IMR-90 (cell line): ENCODE data around the gene SYPL1. TPM values are rescaled to one million over a fixed set of nuclear protein-coding genes. Genes with fewer than 3 reads are reported as not detected.

Experiments
- ATAC-seq: fragments of 200-7000 bp; cut with Tn5 transposase; 2 replicates; pipeline ENCODE4 v1.9.1; 2020; ENCODE audit warnings: low read depth, mild to moderate bottlenecking, moderate library complexity
- BruUV-seq: library from RNA; stranded (reverse); fragments of 400-500 nt; replicated peaks from 2 replicates; lab custom pipeline; 2021; lab: Mats Ljungman, UMichigan
- CTCF ChIA-PET: fragments of 300-600 bp; formaldehyde crosslinking; extraction: SDS; loops from one replicate; lab custom pipeline; 2021; ENCODE audit warnings: antibody characterized with exemption; lab: Yijun Ruan, JAX
- POLR2A ChIA-PET: fragments of 300-600 bp; sonication (Branson Sonifier 250); formaldehyde crosslinking; loops from one replicate; lab custom pipeline; 2022; ENCODE audit warnings: antibody characterized with exemption; ENCODE audit not compliant: unreplicated experiment; lab: Charles Lee
- DNase-seq: peaks from one replicate; pipeline ENCODE4 v3.0.0; 2013
- H2AFZ ChIP-seq: replicated peaks from 2 replicates; pipeline ENCODE3; 2013; ENCODE audit warnings: low read length, mild to moderate bottlenecking; ENCODE audit not compliant: poor library complexity
- H2AK5ac ChIP-seq: 2 replicates; pipeline ENCODE4 v1.6.1; 2013; ENCODE audit warnings: low read depth, low read length, inconsistent platforms
- H2AK9ac ChIP-seq: replicated peaks from 2 replicates; pipeline ENCODE3; 2013; ENCODE audit warnings: mild to moderate bottlenecking, low read depth, low read length, moderate library complexity; ENCODE audit not compliant: poor library complexity
- H2BK120ac ChIP-seq: 2 replicates; pipeline ENCODE4 v1.6.1; 2013; ENCODE audit warnings: low read depth, low read length, inconsistent platforms
- H2BK15ac ChIP-seq: 3 replicates; pipeline ENCODE4 v1.6.1; 2013; ENCODE audit warnings: low read depth, low read length, inconsistent platforms
- H2BK20ac ChIP-seq: 2 replicates; pipeline ENCODE4 v1.6.1; 2013; ENCODE audit warnings: low read depth, mild to moderate bottlenecking, inconsistent platforms, low read length, moderate library complexity
- H2BK5ac ChIP-seq: 2 replicates; pipeline ENCODE4 v1.6.1; 2013; ENCODE audit warnings: mild to moderate bottlenecking, low read depth, low read length, inconsistent platforms; ENCODE audit not compliant: poor library complexity, severe bottlenecking
- H3K14ac ChIP-seq: replicated peaks from 2 replicates; pipeline ENCODE4 v1.6.1; 2013; ENCODE audit warnings: low read depth, low read length, inconsistent platforms
- H3K18ac ChIP-seq: 2 replicates; pipeline ENCODE4 v1.6.1; 2013; ENCODE audit warnings: low read depth, low read length, control low read depth
- H3K23ac ChIP-seq: 2 replicates; pipeline ENCODE4 v1.6.1; 2013; ENCODE audit warnings: low read depth, low read length, inconsistent platforms
- H3K27ac ChIP-seq: 2 replicates; pipeline ENCODE4 v1.5.1; 2013; ENCODE audit warnings: mild to moderate bottlenecking, control low read depth, low read length; ENCODE audit not compliant: insufficient read depth
- H3K27me3 ChIP-seq: 2 replicates; pipeline ENCODE4 v1.6.1; 2013; ENCODE audit warnings: low read length; ENCODE audit not compliant: control insufficient read depth, insufficient read depth
- H3K36me3 ChIP-seq: 2 replicates; pipeline ENCODE4 v1.6.1; 2013; ENCODE audit warnings: low read length, mixed read lengths; ENCODE audit not compliant: control insufficient read depth, insufficient read depth
- H3K4ac ChIP-seq: 2 replicates; pipeline ENCODE4 v1.6.1; 2013; ENCODE audit warnings: low read depth, low read length, inconsistent platforms
- H3K4me1 ChIP-seq: 2 replicates; pipeline ENCODE4 v1.6.1; 2013; ENCODE audit warnings: low read length, mixed read lengths; ENCODE audit not compliant: control insufficient read depth, insufficient read depth
- H3K4me2 ChIP-seq: 2 replicates; pipeline ENCODE4 v1.6.1; 2013; ENCODE audit warnings: low read depth, mild to moderate bottlenecking, control low read depth, low read length, moderate library complexity
- H3K4me3 ChIP-seq: 2 replicates; pipeline ENCODE4 v1.5.1; 2013; ENCODE audit warnings: low read depth, mild to moderate bottlenecking, control low read depth, low read length, moderate library complexity; ENCODE audit not compliant: insufficient read depth
- H3K56ac ChIP-seq: 2 replicates; pipeline ENCODE4 v1.6.1; 2013; ENCODE audit warnings: low read length, inconsistent platforms; ENCODE audit not compliant: insufficient read depth; ENCODE audit errors: extremely low read depth
- H3K79me1 ChIP-seq, 2 experiments: 2 replicates each; pipeline ENCODE4 v1.6.1; 2013; ENCODE audit warnings: low read length in 2 of 2, inconsistent platforms in 1 of 2, low read depth in 1 of 2
- H3K9ac ChIP-seq: 2 replicates; pipeline ENCODE4 v1.6.1; 2013; ENCODE audit warnings: low read depth, low read length, control low read depth
- H3K9me1 ChIP-seq: 2 replicates; pipeline ENCODE4 v1.6.1; 2013; ENCODE audit warnings: low read length, inconsistent platforms; ENCODE audit not compliant: insufficient read depth
- H3K9me3 ChIP-seq: 2 replicates; pipeline ENCODE4 v1.6.1; 2013; ENCODE audit warnings: low read length; ENCODE audit not compliant: control insufficient read depth, insufficient read depth
- H4K20me1 ChIP-seq: 2 replicates; pipeline ENCODE4 v1.6.1; 2013; ENCODE audit warnings: low read length, inconsistent platforms; ENCODE audit not compliant: insufficient read depth
- H4K5ac ChIP-seq: 2 replicates; pipeline ENCODE4 v1.6.1; 2013; ENCODE audit warnings: mild to moderate bottlenecking, low read depth, low read length, control low read depth
- H4K8ac ChIP-seq, 2 experiments: 2 replicates each; pipeline ENCODE4 v1.6.1; 2013; ENCODE audit warnings: low read depth in 2 of 2, low read length in 2 of 2, control low read depth in 1 of 2, inconsistent platforms in 1 of 2
- H4K91ac ChIP-seq: 2 replicates; pipeline ENCODE4 v1.6.1; 2013; ENCODE audit warnings: low read depth, low read length, inconsistent platforms; ENCODE audit not compliant: insufficient read depth
- CHD1 ChIP-seq: IDR thresholded peaks from 2 replicates; pipeline ENCODE4 v1.6.1; 2012; ENCODE audit warnings: low read depth, low read length, improper control_type of control experiment
- MAFK ChIP-seq: IDR thresholded peaks from 2 replicates; pipeline ENCODE4 v1.6.1; 2012; ENCODE audit warnings: low read depth, low read length, improper control_type of control experiment
- MXI1 ChIP-seq: IDR thresholded peaks from 2 replicates; pipeline ENCODE4 v1.6.1; 2012; ENCODE audit warnings: low read depth, mild to moderate bottlenecking, low read length, moderate library complexity, borderline replicate concordance
- POLR2A ChIP-seq: IDR thresholded peaks from 2 replicates; pipeline ENCODE4 v1.6.1; 2012; ENCODE audit warnings: mild to moderate bottlenecking, low read depth, low read length
- WGBS, 2 experiments: methylation state at CpG; one replicate each; pipeline versions ENCODE4 v1.1.5 to v1.1.7; 2013; ENCODE audit warnings: missing lambda C conversion rate in 2 of 2; ENCODE audit not compliant: insufficient read length in 1 of 2; ENCODE audit errors: extremely low coverage in 2 of 2; 5-methylcytosine and 5-hydroxymethylcytosine counted together
- dilution Hi-C: fragments of 300-500 bp; cut with HindIII; formaldehyde crosslinking; loops from one replicate; pipeline ENCODE4 v1.14.3; 2018; ENCODE audit warnings: low sequenced_read_pairs; ENCODE audit not compliant: unreplicated experiment
- in situ Hi-C: fragments of 300-500 bp; cut with MboI; formaldehyde crosslinking; loops from 3 replicates; pipeline ENCODE4 v1.14.3; 2019; ENCODE audit warnings: low sequenced_read_pairs, inconsistent platforms, mixed read lengths
- intact Hi-C: fragments of 100-400 bp; cut with micrococcal nuclease; formaldehyde crosslinking; loops from 2 replicates; pipeline ENCODE4 v1.10.0; 2022
- polyA plus RNA-seq, 3 experiments: library from polyadenylated mRNA; depleted of rRNA; stranded (reverse); fragments of >200 nt; gene quantifications; 2 replicates each; pipeline ENCODE4 v1.2.3, GENCODE V29; 2012; ENCODE audit warnings: low replicate concordance in 1 of 3
- total RNA-seq: library from RNA; depleted of rRNA; stranded (reverse); fragments of >200 nt; gene quantifications from 2 replicates; pipeline ENCODE4 v1.2.3, GENCODE V29; 2012

Gene SYPL1
- total and polyA plus RNA-seq, 2 of the 4 experiments (the other 2 are of a cell fraction): 19.0 to 45.0 TPM

GRCh38 chr7:106111655-106112117 is 426 bp downstream of the SYPL1 start:
- H2AK5ac ChIP-seq: peak overlapping the region; percentile 65; the same call in 1 of the 2 replicates
- H2BK15ac ChIP-seq: 0 out of 3 replicates have a peak overlapping the region, but pooled peaks have one; percentile 76
- H2BK120ac ChIP-seq: peak overlapping the region; percentile 88
- in situ Hi-C loops: no loop called here
- H3K4me1 ChIP-seq: peaks cover 2% of the 10 kb centered on the region; the same call in 1 of the 2 replicates
- H2AK9ac ChIP-seq: peak overlapping the region; percentile 92
- peak overlapping the region; percentile 98 for H3K4me2 ChIP-seq
- no peaks in the 10 kb centered on the region for H3K36me3 ChIP-seq
- H3K27ac ChIP-seq: peak overlapping the region; percentile 98
- peak overlapping the region; percentile 99 for H2AFZ ChIP-seq
- peak overlapping the region; percentile 92 for H4K5ac ChIP-seq
- TF ChIP-seq MAFK: no peak
- TF ChIP-seq CHD1: 0 out of 2 replicates have a peak, but pooled peaks have one; percentile 68
- peak; percentile 20; the same call in 1 of the 2 replicates for TF ChIP-seq MXI1
- peak; percentile 87; the same call in 1 of the 2 replicates for TF ChIP-seq POLR2A
- no peaks in the 10 kb centered on the region for H3K27me3 ChIP-seq
- peak overlapping the region; percentile 94 for H3K9ac ChIP-seq
- DNase-seq (no peak), ATAC-seq (peak; percentile 80)
- H4K20me1 ChIP-seq: peaks cover 28% of the 10 kb centered on the region; the same call in 1 of the 2 replicates
- peak overlapping the region; percentile 100 for H3K14ac ChIP-seq
- BruUV-seq: no TSS peak
- dilution Hi-C loops: no loop called here
- peak overlapping the region; percentile 95 for H4K91ac ChIP-seq
- WGBS, 2 experiments: 0% methylated on average over 4 of the region's 53 CpGs; no CpG with 5 or more reads in 1 of the 2 experiments
- H3K18ac ChIP-seq: peak overlapping the region; percentile 84
- H3K23ac ChIP-seq: peak overlapping the region; percentile 98
- intact Hi-C loops: loop anchor here (5.0 kb wide), 2 partner anchors 41 to 44 kb away; no protein-coding TSS in a partner anchor
- H3K4ac ChIP-seq: peak overlapping the region; percentile 99
- no peaks in the 10 kb centered on the region for H3K9me3 ChIP-seq
- H2BK20ac ChIP-seq: no peak overlapping the region
- H4K8ac ChIP-seq: peak overlapping the region; percentile 83 to 87
- H3K79me1 ChIP-seq: peaks cover 12 to 33% of the 10 kb centered on the region in 2 experiments
- H3K4me3 ChIP-seq: peak overlapping the region; percentile 93
- H3K56ac ChIP-seq: peak overlapping the region; percentile 93
- POLR2A ChIA-PET: interaction anchor here (0.6 to 1.4 kb wide), 5 partner anchors 31 to 1072 kb away, joined by 3 to 7 read pairs (median 3); no protein-coding TSS in a partner anchor
- peak overlapping the region; percentile 96 for H2BK5ac ChIP-seq
- peaks cover 3% of the 10 kb centered on the region; the same call in 1 of the 2 replicates for H3K9me1 ChIP-seq
- CTCF ChIA-PET: interaction anchor here (1.1 kb wide), 2 partner anchors 21 to 614 kb away, joined by 3 read pairs; no protein-coding TSS in a partner anchor
